ENCODE results near the gene SKP1.

DNA sequence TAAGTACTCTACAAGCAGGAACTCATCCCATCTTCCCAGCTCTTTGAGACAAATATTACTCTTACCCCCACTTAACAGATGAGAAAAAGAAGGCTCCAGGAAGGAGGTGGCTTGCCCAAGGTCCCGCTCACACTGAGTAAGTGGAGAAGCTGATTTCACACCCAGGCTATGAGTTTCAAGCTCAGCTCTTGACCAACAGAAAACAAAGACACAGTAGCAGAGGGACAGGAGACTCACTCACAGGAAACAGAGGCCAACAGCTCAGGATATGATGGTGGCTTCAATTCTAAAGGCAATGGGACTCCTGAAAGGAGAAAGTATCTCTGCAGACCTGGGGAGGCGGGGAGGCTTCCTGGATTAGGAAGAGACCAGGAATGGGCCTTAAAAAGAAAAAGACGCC lies 69.0 kb downstream of the SKP1 start:
- TF ChIP-seq, protein P1, sequence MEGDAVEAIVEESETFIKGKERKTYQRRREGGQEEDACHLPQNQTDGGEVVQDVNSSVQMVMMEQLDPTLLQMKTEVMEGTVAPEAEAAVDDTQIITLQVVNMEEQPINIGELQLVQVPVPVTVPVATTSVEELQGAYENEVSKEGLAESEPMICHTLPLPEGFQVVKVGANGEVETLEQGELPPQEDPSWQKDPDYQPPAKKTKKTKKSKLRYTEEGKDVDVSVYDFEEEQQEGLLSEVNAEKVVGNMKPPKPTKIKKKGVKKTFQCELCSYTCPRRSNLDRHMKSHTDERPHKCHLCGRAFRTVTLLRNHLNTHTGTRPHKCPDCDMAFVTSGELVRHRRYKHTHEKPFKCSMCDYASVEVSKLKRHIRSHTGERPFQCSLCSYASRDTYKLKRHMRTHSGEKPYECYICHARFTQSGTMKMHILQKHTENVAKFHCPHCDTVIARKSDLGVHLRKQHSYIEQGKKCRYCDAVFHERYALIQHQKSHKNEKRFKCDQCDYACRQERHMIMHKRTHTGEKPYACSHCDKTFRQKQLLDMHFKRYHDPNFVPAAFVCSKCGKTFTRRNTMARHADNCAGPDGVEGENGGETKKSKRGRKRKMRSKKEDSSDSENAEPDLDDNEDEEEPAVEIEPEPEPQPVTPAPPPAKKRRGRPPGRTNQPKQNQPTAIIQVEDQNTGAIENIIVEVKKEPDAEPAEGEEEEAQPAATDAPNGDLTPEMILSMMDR (IDR thresholded peaks at IDR 0.05; ENCODE audit: low read depth, low read length, poor library complexity, severe bottlenecking), result no peak
- TF ChIP-seq EZH2phosphoT487 (IDR thresholded peaks at IDR 0.05; ENCODE audit: borderline replicate concordance, low read length), result no peak

Data from DOHH2 (cell line).